LNCaP clone FGC (cell line): ENCODE data around the gene USH2A.

ENCODE experiments used
- DNase-seq: peaks from one replicate; pipeline ENCODE4 v3.0.0-alpha.2; 2011; ENCODE audit warnings: low read depth
- H3K4me3 ChIP-seq: 2 replicates; pipeline ENCODE4 v1.5.1; 2011; ENCODE audit warnings: mild to moderate bottlenecking, low read depth, low read length, control low read depth
- TF ChIP-seq, protein P1 (sequence below): IDR thresholded peaks from 2 replicates; pipeline ENCODE4 v1.5.1; 2012; ENCODE audit warnings: mild to moderate bottlenecking; ENCODE audit not compliant: control insufficient read depth, insufficient read depth; ENCODE audit errors: extremely low read depth

The USH2A gene

DNA sequence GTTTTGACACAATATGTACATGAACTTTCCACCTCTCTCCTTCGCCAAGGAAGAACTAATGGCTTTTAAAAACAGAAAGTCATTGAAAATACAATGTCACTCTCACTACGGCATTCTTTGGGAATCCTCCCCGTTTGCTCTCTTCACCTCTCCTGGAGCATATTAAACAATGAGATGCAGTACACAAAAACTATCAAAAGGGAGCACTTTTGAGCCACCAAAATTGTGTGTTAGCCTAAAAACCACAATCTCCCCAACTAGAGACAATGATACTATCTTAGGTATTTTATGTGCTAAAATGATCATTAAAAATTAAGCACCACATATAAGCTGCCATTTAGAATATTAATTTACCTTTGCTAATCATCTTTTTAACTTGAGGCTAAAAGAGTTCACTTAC lies 430.6 kb downstream of the USH2A start:
- no peak for DNase-seq
- H3K4me3 ChIP-seq, result no peak overlapping the region
- TF ChIP-seq, protein P1, sequence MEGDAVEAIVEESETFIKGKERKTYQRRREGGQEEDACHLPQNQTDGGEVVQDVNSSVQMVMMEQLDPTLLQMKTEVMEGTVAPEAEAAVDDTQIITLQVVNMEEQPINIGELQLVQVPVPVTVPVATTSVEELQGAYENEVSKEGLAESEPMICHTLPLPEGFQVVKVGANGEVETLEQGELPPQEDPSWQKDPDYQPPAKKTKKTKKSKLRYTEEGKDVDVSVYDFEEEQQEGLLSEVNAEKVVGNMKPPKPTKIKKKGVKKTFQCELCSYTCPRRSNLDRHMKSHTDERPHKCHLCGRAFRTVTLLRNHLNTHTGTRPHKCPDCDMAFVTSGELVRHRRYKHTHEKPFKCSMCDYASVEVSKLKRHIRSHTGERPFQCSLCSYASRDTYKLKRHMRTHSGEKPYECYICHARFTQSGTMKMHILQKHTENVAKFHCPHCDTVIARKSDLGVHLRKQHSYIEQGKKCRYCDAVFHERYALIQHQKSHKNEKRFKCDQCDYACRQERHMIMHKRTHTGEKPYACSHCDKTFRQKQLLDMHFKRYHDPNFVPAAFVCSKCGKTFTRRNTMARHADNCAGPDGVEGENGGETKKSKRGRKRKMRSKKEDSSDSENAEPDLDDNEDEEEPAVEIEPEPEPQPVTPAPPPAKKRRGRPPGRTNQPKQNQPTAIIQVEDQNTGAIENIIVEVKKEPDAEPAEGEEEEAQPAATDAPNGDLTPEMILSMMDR, result peak; percentile 45

DNA sequence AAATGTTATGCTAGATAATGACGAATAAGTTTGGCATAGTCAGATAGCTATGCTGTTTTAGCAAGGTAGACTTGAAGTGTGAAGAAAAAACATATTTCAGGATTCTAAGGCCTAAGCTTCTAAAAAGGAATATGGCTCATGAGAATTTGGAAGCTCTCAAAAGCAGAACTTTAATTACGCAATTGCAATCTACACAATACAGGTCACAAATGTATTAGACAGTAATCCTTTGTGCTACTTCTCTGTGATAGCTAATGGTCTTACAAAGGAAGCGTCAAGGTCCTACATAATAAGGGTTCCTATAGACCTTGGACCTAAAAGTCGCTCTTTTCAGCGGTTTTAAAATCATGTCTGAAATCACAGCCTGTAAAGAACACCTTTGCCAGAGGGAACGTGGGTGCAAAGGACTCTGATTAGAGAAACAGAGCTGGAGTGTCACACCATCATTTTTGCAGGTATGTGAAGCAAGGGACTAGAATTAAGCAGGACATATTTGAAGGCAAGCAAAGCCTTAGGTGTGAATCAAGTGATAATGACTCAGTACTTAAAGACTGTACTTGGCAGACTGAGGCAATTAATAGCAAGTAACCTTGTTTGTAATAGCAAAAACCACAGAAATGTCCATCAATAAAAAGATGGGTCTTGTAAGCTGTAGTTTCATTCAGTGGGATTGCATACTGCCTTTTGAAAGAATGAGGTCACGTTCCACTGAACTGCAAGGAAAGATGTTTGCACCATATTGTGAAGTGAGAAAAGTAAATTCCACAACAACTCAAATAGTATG lies 436.0 kb downstream of the USH2A start:
- TF ChIP-seq, protein P1, result no peak
- H3K4me3 ChIP-seq, result no peak overlapping the region
- no peak for DNase-seq

DNA sequence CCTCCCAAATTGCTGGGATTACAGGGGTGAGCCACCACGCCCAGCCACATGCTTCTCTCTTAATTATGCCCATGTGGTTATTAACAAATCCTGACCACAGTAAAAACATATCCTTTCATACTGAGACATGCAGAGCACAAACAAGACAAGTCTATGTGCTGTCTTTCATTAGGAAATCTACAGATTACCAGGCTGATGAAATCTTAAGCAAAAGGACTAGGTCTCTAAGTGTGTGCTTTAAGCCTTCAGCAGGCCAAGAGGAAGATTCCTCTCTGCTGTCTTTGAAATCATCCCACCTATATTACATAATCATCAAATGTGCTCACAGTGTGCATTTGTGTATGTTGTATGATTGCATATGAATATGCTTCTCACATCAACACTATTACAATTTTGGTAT lies 436.8 kb downstream of the USH2A start:
- no peak for DNase-seq
- no peak overlapping the region for H3K4me3 ChIP-seq
- TF ChIP-seq, protein P1, result no peak

DNA sequence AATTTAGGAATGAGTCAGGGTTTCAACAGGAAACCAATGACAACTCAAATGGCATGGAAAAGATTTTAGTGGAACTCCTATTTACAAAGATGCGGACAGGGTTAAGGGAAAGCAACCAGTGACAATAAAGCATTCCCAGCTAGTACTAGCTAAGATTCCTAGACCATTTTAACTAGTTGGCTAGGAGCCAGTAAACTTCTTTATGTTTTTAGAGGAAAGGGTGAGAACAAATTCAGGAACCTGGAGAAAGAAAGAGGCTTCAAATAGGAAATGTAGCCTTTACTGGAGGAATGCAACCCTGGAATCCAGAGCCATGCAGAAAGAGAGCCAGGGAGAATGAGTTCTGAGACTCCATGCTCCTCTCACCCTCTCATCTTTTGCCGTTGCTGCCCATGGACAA lies 439.6 kb downstream of the USH2A start:
- no peak for DNase-seq
- H3K4me3 ChIP-seq, result no peak overlapping the region
- TF ChIP-seq, protein P1, result no peak

DNA sequence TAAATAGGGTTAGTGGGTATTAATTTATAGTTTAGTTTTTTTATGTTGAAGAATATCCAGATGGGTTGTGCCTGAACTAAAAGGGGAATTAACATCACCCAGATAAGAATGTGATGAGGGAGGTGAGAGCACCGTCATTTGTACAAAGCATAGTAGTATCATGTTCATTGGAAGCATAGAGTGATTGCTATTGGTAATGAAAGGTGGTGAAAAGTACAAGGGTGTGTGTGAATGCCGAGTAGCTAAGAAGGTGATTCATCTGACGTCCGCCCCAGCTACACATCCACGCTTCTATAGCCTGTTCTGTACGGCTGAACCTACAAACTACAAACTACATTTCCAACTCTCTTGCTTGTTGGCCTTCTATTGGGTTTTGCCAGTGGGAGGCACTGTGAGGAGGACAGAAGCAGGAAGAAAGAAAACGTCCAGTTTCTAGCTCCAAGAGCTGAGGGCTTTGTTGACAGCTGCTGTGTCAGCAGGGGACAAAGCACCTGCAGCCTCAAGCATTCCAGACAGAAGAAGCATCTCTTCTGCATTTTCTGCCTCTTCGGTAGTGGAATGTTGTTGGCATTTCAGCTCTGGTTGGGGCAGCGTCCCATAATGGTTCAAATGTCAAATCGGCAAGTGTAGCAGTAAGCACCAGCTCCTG lies 451.3 kb downstream of the USH2A start:
- no peak for DNase-seq
- TF ChIP-seq, protein P1, result no peak
- H3K4me3 ChIP-seq, result no peak overlapping the region

DNA sequence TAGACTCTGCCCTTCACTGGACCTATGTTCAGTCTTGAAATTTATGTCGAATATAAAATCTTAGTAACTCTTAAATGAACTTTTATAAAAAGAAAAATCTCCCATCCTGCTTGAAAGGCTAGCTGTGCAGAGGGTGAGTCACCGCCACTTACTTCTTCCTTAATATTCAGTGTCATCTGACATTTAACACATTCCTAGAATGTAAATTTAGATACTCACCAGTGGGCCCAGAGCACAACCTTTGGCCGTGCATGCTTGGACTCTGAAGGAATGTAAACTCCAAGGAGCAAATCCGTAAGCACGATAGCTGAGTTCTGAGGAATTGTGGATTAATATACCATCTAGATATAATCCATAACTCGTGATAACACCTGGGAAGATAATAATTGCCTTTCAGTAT lies 452.8 kb downstream of the USH2A start:
- H3K4me3 ChIP-seq, result no peak overlapping the region
- TF ChIP-seq, protein P1, result no peak
- DNase-seq, result no peak
